T-helper 1 cell treated with Interleukin-12 subunit alpha and Interleukin-12 subunit beta and Interleukin-4 antibody, amounts not matched to agents 30 ng/mL and 1 ng/mL, for 36 hours (primary cell): ENCODE data around the gene PTCH1. TPM values are rescaled to one million over a fixed set of nuclear protein-coding genes. Genes with fewer than 3 reads are reported as not detected.

Experiments used
- intact Hi-C: fragments of 100-400 bp; cut with micrococcal nuclease; formaldehyde crosslinking; loops from one replicate; pipeline ENCODE4 v1.15.1; 2024
- total RNA-seq: library from RNA; stranded (reverse); gene quantifications from 2 replicates; pipeline ENCODE4 v1.2.3, GENCODE V29; 2022

PTCH1 gene
- total RNA-seq, 1 donor from 2014 or later = 10.0 TPM

GRCh38 chr9:95446984-95447383 is 69.8 kb downstream of the PTCH1 start:
- intact Hi-C loops = no loop called here

DNA sequence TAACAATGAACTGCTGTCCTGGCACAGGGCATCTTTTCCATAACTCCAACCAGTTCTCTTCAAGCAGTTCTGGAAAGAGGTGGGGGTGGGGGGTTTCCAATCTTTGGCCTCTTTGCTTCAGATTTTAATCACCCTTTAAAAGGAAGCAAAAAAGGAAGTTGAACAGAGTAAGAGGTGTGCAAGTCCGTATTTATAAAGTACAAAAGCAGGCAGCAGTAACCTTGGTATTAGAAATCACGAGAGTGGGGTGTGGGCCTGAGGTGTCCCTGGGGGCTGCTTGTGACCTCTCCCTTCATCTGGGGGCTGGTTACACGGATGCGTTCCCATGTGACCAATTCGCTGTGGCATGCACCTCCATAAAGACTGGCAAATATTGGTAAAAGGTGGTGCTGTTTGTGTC is 70.5 kb downstream of the PTCH1 start:
- intact Hi-C loops = no loop called here

GRCh38 chr9:95444160-95444559 is 72.6 kb downstream of the PTCH1 start:
- intact Hi-C loops = no loop called here

GRCh38 chr9:95443301-95443700 is 73.5 kb downstream of the PTCH1 start:
- intact Hi-C loops = no loop called here

DNA sequence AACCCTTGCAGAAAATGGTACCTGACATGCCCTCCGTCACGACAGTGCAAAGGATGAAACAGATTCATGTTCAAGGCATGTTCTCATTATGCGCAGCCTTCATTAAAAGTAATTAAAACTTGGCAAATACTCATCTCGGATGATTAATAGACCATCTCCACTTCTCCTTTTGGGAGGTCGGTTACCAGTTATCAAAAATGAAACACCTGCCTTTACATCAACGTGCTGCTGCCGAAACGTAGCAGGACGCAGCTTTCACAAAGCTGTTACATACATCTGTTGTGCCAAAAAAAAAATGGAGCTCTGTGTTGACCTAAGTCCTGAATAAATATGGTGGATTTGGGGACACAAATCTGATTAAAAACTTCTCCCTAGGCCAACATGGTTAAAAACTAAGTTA is 75.7 kb downstream of the PTCH1 start:
- intact Hi-C loops = no loop called here

GRCh38 chr9:95440447-95440846 is 76.3 kb downstream of the PTCH1 start:
- intact Hi-C loops = no loop called here

GRCh38 chr9:95438561-95439357 is 78.0 kb downstream of the PTCH1 start:
- intact Hi-C loops = no loop called here

GRCh38 chr9:95437559-95437958 is 79.2 kb downstream of the PTCH1 start:
- intact Hi-C loops = no loop called here

DNA sequence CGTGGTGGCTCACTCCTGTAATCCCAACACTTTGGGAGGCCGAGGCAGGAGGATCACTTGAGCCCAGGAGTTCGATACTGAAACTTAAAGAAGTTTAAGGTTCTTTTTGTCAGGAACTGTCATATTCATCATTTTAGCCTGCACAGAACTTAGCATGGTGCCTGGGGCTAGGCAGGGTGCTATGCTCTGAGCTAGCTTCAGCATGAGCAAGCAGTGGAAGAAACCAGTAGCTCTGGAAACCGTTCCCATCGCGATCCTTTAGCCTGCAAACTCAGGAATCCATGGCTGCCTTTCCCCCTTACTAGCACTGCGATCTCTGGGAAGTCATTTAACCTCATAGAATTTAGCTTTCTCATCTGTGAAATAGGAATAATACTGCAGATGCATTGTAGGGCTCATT is 80.4 kb downstream of the PTCH1 start:
- intact Hi-C loops = no loop called here

- intact Hi-C loops = no loop called here
These were observed 81.6 kb downstream of the PTCH1 start for GRCh38 chr9:95435074-95435728.

- intact Hi-C loops = no loop called here
These were observed 82.4 kb downstream of the PTCH1 start for GRCh38 chr9:95434116-95435073.

- intact Hi-C loops = no loop called here
These were observed 83.5 kb downstream of the PTCH1 start for GRCh38 chr9:95433096-95433819.

- intact Hi-C loops = no loop called here
These were observed 85.5 kb downstream of the PTCH1 start for GRCh38 chr9:95431286-95431685.

GRCh38 chr9:95429948-95430620 is 86.7 kb downstream of the PTCH1 start:
- intact Hi-C loops = no loop called here

- intact Hi-C loops = no loop called here
These were observed 87.7 kb downstream of the PTCH1 start for GRCh38 chr9:95429096-95429495.

- intact Hi-C loops = loop anchor here (1.0 to 2.0 kb wide), 2 partner anchors 37 to 68 kb away; no protein-coding TSS in a partner anchor
These were observed 90.7 kb downstream of the PTCH1 start for GRCh38 chr9:95425910-95426551.

DNA sequence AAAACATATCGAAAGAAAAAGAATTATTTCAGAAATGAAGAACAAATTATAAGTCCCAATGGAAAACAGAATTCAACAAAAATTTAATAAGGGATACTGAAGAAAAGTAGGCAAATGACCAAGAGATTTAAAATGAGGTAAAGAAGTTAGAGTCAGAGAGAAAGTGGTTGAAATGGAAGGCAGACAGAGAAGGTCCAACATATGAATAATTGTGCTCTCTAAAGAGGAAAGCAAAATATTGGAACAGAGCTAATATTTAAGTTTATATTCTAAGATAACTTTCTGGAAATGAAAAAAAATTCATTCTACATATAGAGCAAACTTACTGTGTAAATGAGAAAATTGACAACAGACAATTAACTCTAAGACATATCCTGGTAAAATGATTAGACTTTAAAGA is 94.1 kb downstream of the PTCH1 start:
- intact Hi-C loops = loop anchor here (5.0 kb wide), 1 partner anchor 90 kb away; no protein-coding TSS in a partner anchor

DNA sequence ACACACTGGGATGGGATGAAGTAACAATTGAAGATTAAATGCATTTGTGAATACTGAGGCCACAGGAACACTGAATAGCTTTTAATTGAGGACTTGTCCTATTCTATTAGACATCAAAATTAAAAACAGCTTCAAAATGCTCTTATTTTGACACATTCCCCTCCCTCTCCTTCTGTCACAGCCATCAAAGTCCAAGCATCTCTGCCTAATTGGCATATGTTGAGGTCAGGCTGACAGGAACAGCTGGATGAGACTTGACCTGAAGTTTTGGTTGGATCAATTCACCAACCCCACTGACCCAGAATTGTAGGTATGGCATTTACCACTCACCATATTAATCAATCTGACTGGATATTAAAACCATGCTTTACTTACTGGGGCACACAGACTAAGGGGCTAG is 96.3 kb downstream of the PTCH1 start:
- intact Hi-C loops = loop anchor here (5.0 kb wide), 1 partner anchor 92 kb away; no protein-coding TSS in a partner anchor

- intact Hi-C loops = no loop called here
These were observed 97.3 kb downstream of the PTCH1 start for GRCh38 chr9:95419444-95419843.

GRCh38 chr9:95415158-95415557 is 101.6 kb downstream of the PTCH1 start:
- intact Hi-C loops = no loop called here
